GM23248 (cell line): Measurements from ENCODE around the gene IQSEC1. TPM values are rescaled to one million over a fixed set of nuclear protein-coding genes. Genes with fewer than 3 reads are reported as not detected.

Source experiments
- DNase-seq: peaks from one replicate; pipeline ENCODE4 v3.0.0-alpha.2; 2015
- H2AFZ ChIP-seq: fragments of 200-600 bp; sonication (generic); 2 replicates; pipeline ENCODE4 v1.6.1; 2016; ENCODE audit warnings: antibody characterized with exemption
- H3F3A ChIP-seq: fragments of 200-600 bp; sonication (generic); 2 replicates; pipeline ENCODE4 v1.6.1; 2016; ENCODE audit warnings: mild to moderate bottlenecking, antibody characterized with exemption, mixed run types; ENCODE audit not compliant: insufficient read depth
- H3K27ac ChIP-seq: fragments of 200-600 bp; sonication (generic); 2 replicates; pipeline ENCODE4 v1.5.1; 2016; ENCODE audit warnings: mild to moderate bottlenecking
- H3K27me3 ChIP-seq: fragments of 200-600 bp; sonication (generic); replicated peaks from 2 replicates; pipeline ENCODE4 v1.6.1; 2016; ENCODE audit warnings: mild to moderate bottlenecking; ENCODE audit not compliant: insufficient read depth
- H3K36me3 ChIP-seq: fragments of 200-600 bp; sonication (generic); 2 replicates; pipeline ENCODE4 v1.6.1; 2016; ENCODE audit warnings: low read depth, mild to moderate bottlenecking
- H3K4me1 ChIP-seq: fragments of 200-600 bp; sonication (generic); 2 replicates; pipeline ENCODE4 v1.6.1; 2016; ENCODE audit warnings: mild to moderate bottlenecking; ENCODE audit not compliant: insufficient read depth
- H3K4me2 ChIP-seq: fragments of 200-600 bp; sonication (generic); one replicate; pipeline ENCODE4 v1.6.1; 2016; ENCODE audit warnings: mild to moderate bottlenecking; ENCODE audit not compliant: unreplicated experiment
- H3K4me3 ChIP-seq: fragments of 200-600 bp; sonication (generic); 2 replicates; pipeline ENCODE4 v1.5.1; 2016; ENCODE audit warnings: mild to moderate bottlenecking
- H3K79me2 ChIP-seq: fragments of 200-600 bp; sonication (generic); 2 replicates; pipeline ENCODE4 v1.6.1; 2016; ENCODE audit warnings: mild to moderate bottlenecking; ENCODE audit not compliant: insufficient read depth
- H3K9ac ChIP-seq: fragments of 200-600 bp; sonication (generic); 2 replicates; pipeline ENCODE4 v1.6.1; 2016; ENCODE audit warnings: mild to moderate bottlenecking
- H3K9me2 ChIP-seq: fragments of 200-600 bp; sonication (generic); 2 replicates; pipeline ENCODE4 v1.6.1; 2016; ENCODE audit warnings: mixed run types, mild to moderate bottlenecking, moderate library complexity; ENCODE audit not compliant: insufficient read depth
- H3K9me3 ChIP-seq: fragments of 200-600 bp; sonication (generic); one replicate; pipeline ENCODE4 v1.6.1; 2017; ENCODE audit warnings: low read depth
- H4K20me1 ChIP-seq: fragments of 200-600 bp; sonication (generic); 2 replicates; pipeline ENCODE4 v1.6.0; 2016; ENCODE audit not compliant: insufficient read depth
- EZH2 ChIP-seq: fragments of 200-600 bp; sonication (generic); IDR thresholded peaks from 2 replicates; pipeline ENCODE4 v1.6.1; 2018; ENCODE audit warnings: antibody characterized with exemption, mild to moderate bottlenecking; ENCODE audit not compliant: insufficient read depth, poor library complexity, severe bottlenecking
- EZH2phosphoT487 ChIP-seq: fragments of 200-600 bp; sonication (generic); IDR thresholded peaks from 2 replicates; pipeline ENCODE4 v1.6.1; 2018; ENCODE audit warnings: antibody characterized with exemption, moderate library complexity, mild to moderate bottlenecking, low read depth; ENCODE audit not compliant: insufficient read depth
- WGBS, 2 experiments: methylation state at CpG; one replicate each; pipeline ENCODE4 v1.1.6; 2015 to 2017; ENCODE audit warnings: low lambda C conversion rate in 2 of 2, low coverage in 1 of 2; ENCODE audit errors: missing lambda C conversion rate in 2 of 2; 5-methylcytosine and 5-hydroxymethylcytosine counted together
- in situ Hi-C: fragments of 300-500 bp; cut with MboI; formaldehyde crosslinking; loops from 2 replicates; pipeline ENCODE4 v1.15.0; 2020
- polyA plus RNA-seq: library from polyadenylated mRNA; unstranded; fragments of >200 nt; fragmentation: Nextera tagmentation; extraction: Ambion mirVana; gene quantifications from 2 replicates; pipeline ENCODE4 v1.2.1, GENCODE V29; 2016
- total RNA-seq: library from RNA; depleted of rRNA; stranded (reverse); fragments of >200 nt; shearing (Covaris generic); gene quantifications from 2 replicates; pipeline ENCODE4 v1.2.3, GENCODE V29; 2014

The IQSEC1 gene
- total and polyA plus RNA-seq, 2 experiments from 2014 or later: 5.1 to 21.6 TPM

GRCh38 chr3:12868039-12869034, 204.9 kb downstream of the IQSEC1 start:
- WGBS, 2 experiments: 50 to 54% methylated on average over 41 to 45 of the region's 45 CpGs
- H3K4me2 ChIP-seq: no peak overlapping the region

GRCh38 chr3:12866836-12867235, 206.4 kb downstream of the IQSEC1 start:
- no peaks in the 10 kb centered on the region for H4K20me1 ChIP-seq
- no peak overlapping the region for H3K9ac ChIP-seq
- in situ Hi-C loops: no loop called here
- no peaks in the 10 kb centered on the region for H3K27me3 ChIP-seq
- no peak overlapping the region for H3K4me3 ChIP-seq
- 55 to 61% methylated on average over 6 of the region's 6 CpGs for WGBS, 2 experiments
- H3K27ac ChIP-seq: no peak overlapping the region
- no peak for DNase-seq
- H3K79me2 ChIP-seq: no peaks in the 10 kb centered on the region
- H3K9me2 ChIP-seq: no peaks in the 10 kb centered on the region
- no peaks in the 10 kb centered on the region for H3K9me3 ChIP-seq
- H3F3A ChIP-seq: no peaks in the 10 kb centered on the region
- TF ChIP-seq EZH2: no peak
- no peak for TF ChIP-seq EZH2phosphoT487
- no peak overlapping the region for H3K4me2 ChIP-seq
- H2AFZ ChIP-seq: no peak overlapping the region
- H3K4me1 ChIP-seq: peaks cover 4% of the 10 kb centered on the region; the same call in 1 of the 2 replicates
- no peaks in the 10 kb centered on the region for H3K36me3 ChIP-seq

More at GRCh38 chr3:12868039-12869034, 204.9 kb downstream of the IQSEC1 start:
- H4K20me1 ChIP-seq: no peaks in the 10 kb centered on the region
- H3K9me2 ChIP-seq: no peaks in the 10 kb centered on the region
- no peaks in the 10 kb centered on the region for H3K27me3 ChIP-seq
- H3K79me2 ChIP-seq: no peaks in the 10 kb centered on the region
- no peaks in the 10 kb centered on the region for H3F3A ChIP-seq
- H3K4me1 ChIP-seq: peaks cover 4% of the 10 kb centered on the region; the same call in 1 of the 2 replicates
- no peaks in the 10 kb centered on the region for H3K36me3 ChIP-seq
- H3K9ac ChIP-seq: no peak overlapping the region
- DNase-seq: peak; percentile 94
- TF ChIP-seq EZH2 (no peak), EZH2phosphoT487 (no peak)
- H3K4me3 ChIP-seq: no peak overlapping the region
- in situ Hi-C loops: no loop called here
- H3K9me3 ChIP-seq: no peaks in the 10 kb centered on the region
- no peak overlapping the region for H3K27ac ChIP-seq
- H2AFZ ChIP-seq: peak overlapping the region; percentile 34; the same call in 1 of the 2 replicates

GRCh38 chr3:12865271-12865670, 208.0 kb downstream of the IQSEC1 start:
- Histone ChIP-seq H3K9me3 (no peaks in the 10 kb centered on the region), H3K4me3 (no peak overlapping the region), H3K27ac (no peak overlapping the region), H3F3A (no peaks in the 10 kb centered on the region), H2AFZ (no peak overlapping the region), H4K20me1 (no peaks in the 10 kb centered on the region), H3K9me2 (no peaks in the 10 kb centered on the region), H3K4me1 (no peaks in the 10 kb centered on the region), H3K79me2 (no peaks in the 10 kb centered on the region), H3K9ac (no peak overlapping the region), H3K27me3 (no peaks in the 10 kb centered on the region), H3K4me2 (no peak overlapping the region), H3K36me3 (no peaks in the 10 kb centered on the region)
- in situ Hi-C loops: no loop called here
- no peak for DNase-seq
- whole genome bisulfite sequencing, 2 experiments: 52 to 58% methylated on average over 4 of the region's 4 CpGs
- TF ChIP-seq EZH2phosphoT487 (no peak), EZH2 (no peak)

GRCh38 chr3:12862387-12862786, 210.8 kb downstream of the IQSEC1 start:
- no peaks in the 10 kb centered on the region for H4K20me1 ChIP-seq
- H3K9ac ChIP-seq: no peak overlapping the region
- no peaks in the 10 kb centered on the region for H3K36me3 ChIP-seq
- no peak overlapping the region for H3K27ac ChIP-seq
- H3K4me3 ChIP-seq: no peak overlapping the region
- H3K4me2 ChIP-seq: no peak overlapping the region
- H3K9me2 ChIP-seq: no peaks in the 10 kb centered on the region
- H3K27me3 ChIP-seq: no peaks in the 10 kb centered on the region
- no peak for DNase-seq
- no peak overlapping the region for H2AFZ ChIP-seq
- H3K4me1 ChIP-seq: no peaks in the 10 kb centered on the region
- no peaks in the 10 kb centered on the region for H3F3A ChIP-seq
- WGBS, 2 experiments: 79 to 83% methylated on average over 8 of the region's 8 CpGs
- no peaks in the 10 kb centered on the region for H3K79me2 ChIP-seq
- H3K9me3 ChIP-seq: no peaks in the 10 kb centered on the region
- in situ Hi-C loops: no loop called here
- TF ChIP-seq EZH2phosphoT487 (no peak), EZH2 (no peak)
